GM18519 (cell line): ENCODE measurements around the gene KCNK16.

Source experiments
- ATAC-seq: cut with Tn5 transposase; IDR thresholded peaks from one replicate; pipeline ENCODE4 v1.9.1; 2021; ENCODE audit warnings: mild to moderate bottlenecking, moderate library complexity; ENCODE audit not compliant: unreplicated experiment, low FRiP score

Gene KCNK16

GRCh38 chr6:39281312-39281980 is 41.1 kb downstream of the KCNK16 start:
- ATAC-seq: no peak

DNA sequence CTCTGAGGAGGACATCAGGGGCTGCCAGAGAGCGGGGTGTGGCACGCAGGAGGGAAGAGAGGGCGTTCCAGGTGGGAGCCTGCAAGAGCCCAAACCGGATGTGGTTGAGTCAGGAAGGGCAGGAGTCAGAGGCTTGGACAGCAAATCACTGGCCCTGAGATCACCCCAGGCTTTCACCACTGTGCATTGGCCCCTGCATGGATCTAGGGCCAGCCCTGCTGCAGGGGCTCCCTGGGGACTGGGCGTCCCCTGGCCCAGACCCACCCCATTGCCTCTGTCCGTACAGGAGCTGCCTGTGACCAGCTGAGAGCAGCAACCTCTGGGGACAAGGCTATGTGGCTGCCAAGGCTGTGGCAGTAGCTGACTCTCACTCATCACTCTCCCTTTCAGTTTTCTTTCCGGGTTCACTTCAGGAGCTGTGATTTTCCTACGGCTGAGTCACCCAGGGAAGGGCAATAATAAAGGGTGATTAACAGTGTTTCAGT is 42.2 kb downstream of the KCNK16 start:
- ATAC-seq: no peak

DNA sequence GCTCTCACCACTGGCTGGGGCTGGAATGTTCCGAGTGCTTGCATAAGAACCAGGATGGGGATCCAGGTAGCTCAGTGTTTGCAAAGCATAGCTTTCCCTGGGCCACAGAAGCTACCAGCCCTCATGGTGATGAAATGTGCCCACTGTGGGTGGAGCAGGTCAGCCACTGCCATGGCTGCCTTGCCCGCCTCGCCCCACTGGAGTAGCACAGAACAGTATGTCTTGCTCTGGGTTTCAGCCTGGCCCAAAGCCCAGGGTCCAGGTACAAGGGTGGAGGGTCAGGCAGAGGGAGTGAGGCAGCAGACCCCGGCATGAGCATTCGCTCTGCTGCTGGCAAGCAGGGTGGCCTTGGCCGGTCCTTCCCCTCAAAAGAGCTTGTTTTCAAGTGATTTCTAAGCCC is 43.0 kb downstream of the KCNK16 start:
- ATAC-seq: no peak

- ATAC-seq: no peak
These were observed 46.0 kb downstream of the KCNK16 start for GRCh38 chr6:39276379-39276995.

GRCh38 chr6:39274903-39275302 is 47.6 kb downstream of the KCNK16 start:
- ATAC-seq: no peak

DNA sequence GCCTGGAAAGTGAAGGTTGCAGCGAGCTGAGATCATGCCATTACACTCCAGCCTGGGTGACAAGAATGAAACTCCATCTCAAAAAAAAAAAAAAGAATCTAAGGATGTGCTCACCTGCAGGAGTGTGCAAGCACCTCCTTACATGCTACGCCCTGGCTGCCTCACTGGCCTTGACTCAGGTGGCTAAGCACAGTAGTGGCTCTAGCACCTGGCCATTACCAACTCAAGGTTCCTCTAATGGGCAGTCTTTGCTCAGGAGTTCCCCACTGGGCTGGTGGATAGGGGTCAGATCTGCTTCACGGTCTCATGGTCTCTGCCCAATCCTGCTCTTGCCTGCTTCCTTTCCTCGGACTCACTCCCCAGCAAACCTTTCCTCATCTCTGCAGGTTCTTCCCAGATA is 48.0 kb downstream of the KCNK16 start:
- no peak for ATAC-seq

GRCh38 chr6:39273406-39273821 is 49.1 kb downstream of the KCNK16 start:
- no peak for ATAC-seq

DNA sequence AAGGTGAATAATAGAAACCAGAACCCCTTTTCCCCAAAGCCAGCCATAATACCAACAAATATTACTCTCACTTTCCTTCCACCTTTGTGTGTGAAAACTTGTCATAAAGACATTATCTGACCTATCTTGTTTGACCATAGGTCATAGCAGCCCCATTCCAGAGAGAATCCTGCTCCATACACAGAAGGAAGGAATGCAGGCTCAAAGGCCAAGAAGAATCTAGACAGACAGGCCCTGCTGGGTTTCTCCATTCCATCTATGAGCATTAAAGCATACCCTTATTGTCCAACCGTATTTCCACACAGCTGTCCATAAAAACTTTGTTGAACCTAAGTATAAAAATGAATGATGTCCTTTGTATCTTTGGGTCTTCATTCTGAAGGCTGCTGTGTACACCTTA is 52.5 kb downstream of the KCNK16 start:
- ATAC-seq: no peak

GRCh38 chr6:39268721-39269120 is 53.8 kb downstream of the KCNK16 start:
- no peak for ATAC-seq

- ATAC-seq: no peak
These were observed 54.3 kb downstream of the KCNK16 start for GRCh38 chr6:39268171-39268570.

DNA sequence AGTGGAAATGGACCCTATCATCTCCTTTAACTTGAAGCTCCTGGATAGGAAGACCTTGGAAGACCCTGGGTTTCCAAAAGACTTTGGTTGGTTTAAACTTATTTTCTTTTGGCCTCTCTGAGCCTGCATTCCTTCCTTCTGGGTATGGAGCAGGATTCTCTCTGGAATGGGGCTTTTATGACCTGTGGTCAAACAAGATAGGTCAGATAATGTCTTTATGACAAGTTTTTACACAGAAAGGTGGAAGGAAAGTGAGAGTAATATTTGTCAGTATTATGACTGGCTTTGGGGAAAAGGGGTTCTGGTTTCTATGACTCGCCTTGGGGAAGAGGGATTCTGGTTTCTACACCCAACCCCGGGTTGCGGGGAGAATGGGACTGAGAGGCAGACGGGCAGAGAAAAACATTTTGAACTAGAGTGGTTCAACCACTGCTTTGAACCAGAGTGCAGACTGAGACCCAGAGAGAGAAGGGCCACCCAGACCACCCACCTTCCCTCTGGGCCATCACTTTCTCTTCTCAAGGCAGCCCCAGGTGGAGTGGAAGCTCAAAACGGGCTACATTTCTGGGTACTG is 55.6 kb downstream of the KCNK16 start:
- ATAC-seq: no peak

DNA sequence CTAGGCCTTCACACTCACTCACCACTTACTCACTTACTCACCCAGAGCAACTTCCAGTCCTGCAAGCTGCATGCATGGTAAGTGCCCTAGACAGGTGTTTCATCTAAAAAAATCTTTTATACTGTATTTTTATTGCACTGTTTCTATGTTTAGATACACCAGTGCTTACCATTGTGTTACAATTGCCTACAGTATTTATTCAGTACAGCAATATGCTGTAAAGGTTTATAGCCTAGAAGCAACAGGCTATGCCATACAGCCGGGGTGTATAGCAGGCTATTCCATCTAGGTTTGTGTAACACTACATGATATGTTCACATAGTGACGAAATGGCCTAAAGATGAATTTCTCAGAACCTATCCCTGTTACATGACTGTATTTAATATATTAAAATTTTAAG is 56.1 kb downstream of the KCNK16 start:
- ATAC-seq: no peak
